LNCAP (cell line): ENCODE measurements around the gene PGRMC1.

ENCODE experiments used
- TF ChIP-seq, protein P1 (sequence below): fragments of 450-650 bp; IDR thresholded peaks from 2 replicates; pipeline ENCODE4 v1.5.1; 2017; ENCODE audit warnings: mild to moderate bottlenecking

The PGRMC1 gene

DNA sequence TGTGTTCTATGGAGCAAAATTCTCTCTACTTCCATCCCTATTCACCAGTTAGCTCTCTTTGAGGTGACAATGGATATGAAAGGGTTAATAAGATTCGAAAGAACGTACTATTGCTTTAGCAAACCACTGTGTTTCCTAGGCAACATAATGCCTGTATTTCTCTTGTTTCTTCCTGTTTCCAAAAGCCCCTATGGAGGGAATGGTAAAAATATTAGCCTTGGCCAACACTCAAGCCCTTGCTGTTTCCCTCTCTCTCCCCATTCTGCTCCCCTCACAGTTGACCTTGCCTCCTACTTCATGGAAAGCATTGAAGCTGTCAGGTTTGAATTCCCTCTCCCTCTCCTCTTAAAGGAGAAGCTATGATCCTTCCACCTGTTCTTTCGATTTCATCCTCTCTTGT lies 9.6 kb upstream of the PGRMC1 start:
- TF ChIP-seq, protein P1, sequence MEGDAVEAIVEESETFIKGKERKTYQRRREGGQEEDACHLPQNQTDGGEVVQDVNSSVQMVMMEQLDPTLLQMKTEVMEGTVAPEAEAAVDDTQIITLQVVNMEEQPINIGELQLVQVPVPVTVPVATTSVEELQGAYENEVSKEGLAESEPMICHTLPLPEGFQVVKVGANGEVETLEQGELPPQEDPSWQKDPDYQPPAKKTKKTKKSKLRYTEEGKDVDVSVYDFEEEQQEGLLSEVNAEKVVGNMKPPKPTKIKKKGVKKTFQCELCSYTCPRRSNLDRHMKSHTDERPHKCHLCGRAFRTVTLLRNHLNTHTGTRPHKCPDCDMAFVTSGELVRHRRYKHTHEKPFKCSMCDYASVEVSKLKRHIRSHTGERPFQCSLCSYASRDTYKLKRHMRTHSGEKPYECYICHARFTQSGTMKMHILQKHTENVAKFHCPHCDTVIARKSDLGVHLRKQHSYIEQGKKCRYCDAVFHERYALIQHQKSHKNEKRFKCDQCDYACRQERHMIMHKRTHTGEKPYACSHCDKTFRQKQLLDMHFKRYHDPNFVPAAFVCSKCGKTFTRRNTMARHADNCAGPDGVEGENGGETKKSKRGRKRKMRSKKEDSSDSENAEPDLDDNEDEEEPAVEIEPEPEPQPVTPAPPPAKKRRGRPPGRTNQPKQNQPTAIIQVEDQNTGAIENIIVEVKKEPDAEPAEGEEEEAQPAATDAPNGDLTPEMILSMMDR: no peak

DNA sequence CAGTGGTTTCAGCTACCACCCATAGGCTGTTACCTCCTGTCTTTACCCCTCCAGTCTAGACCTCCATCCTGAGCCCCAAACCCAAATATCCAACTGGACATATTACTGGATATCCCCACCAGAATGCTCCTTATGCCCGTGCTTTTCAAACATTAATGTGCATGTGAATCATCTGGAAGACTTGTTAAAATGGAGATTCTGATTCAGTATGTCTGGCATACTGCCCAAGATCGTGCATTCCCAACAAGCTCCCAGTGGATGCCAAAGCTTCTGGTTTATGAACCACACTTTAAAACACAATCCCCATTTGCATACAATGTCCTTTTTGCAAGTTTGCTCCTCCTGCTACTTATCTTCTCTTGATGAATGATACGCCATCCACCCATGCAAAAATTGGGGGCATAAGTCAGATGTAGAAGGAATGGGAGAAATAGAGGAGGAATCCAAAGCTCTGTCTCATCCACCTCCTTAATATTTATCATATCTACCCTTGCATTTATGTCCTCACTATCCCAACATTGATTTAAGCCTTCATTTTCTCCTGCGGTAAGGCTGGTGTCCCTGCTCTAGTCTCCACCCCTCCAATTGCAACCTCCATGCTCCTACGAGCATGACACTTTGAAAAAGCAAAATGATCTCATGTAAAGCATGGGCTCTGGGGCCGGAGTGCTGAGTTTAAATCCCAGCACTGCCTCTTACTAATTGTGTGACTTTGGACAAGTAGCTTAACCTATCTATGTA lies 7.4 kb upstream of the PGRMC1 start:
- TF ChIP-seq, protein P1: no peak

DNA sequence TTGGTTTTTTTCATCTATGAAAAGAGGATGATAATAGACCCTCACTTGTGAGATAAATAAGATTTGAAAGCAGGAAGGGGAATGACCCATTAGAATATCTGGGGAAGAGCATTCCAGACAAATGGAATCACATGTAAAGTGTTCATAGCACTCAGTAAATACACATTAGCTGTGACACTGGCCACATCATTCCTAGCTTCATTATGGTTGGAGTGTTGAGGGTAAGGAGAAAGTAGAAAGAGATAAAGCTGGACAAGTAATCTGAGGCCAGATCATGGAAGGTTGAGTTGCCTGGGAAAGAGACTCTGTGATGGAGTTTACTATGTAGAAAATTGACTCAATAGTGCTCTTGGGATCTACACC lies 6.9 kb upstream of the PGRMC1 start:
- TF ChIP-seq, protein P1: no peak

DNA sequence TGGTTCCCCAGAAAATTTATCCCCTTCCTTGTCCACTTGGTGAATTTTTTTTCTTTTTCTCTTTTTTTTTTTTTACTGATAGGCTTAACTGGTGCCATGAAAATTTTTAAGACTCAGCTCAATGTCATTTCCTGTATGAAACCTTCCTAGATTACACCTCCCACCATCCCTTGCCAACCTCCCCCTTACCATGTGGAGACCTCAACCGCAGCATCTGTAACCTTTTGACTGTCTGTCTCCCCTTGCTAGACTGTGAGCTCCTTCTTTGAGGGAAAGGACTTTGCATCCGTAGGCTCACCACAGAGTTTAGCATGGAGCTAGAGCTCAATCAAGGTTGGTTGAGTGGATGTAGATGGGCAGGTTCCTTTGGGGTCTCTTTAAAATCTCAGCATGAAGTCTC lies 5.2 kb upstream of the PGRMC1 start:
- TF ChIP-seq, protein P1: no peak

DNA sequence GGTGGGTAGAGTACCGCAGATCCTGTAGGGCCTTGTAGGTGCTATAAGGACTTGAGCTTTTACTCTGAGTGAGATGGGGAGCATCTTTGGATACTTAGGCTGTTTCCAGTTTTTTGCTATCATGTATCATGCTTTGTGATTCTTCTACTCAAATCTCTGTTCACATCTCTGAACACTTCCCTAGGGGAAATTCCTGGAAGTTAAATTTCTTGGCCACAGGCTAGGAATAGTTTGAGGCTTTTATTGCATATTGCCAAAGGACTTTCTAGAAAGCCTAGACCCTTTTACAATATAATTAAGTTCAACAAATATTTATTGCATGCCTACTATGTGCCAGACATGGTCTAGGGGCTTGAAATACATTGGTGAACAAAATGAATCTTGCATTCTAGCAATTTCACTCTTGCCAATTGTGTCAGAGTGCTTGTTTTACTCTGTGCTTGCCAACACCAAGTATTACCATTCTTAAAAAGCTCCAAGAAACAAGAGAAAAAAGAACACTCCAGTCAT lies 4.1 kb upstream of the PGRMC1 start:
- TF ChIP-seq, protein P1: no peak

DNA sequence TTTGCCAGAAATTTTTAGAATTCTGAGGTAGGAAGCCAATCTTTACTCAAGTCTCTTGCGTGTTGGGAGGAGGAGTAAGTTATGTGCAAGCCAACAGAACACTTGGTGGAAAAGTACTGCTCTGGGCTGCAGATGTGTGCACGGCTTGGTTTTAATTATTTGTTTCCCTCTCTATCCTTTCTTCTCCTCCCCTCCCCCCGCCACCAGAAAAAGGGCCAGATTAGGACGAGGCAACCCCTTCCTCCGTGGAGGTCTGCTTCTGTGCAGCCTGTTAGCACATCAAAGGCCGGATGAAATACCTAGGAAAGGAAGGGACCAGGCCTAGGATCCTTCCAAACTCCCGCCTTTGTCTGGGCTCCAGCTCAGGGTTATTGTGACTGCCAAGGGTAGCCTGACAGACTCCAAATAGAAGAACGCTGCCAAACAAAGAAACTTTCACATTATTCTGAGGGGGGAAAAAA lies 1.0 kb upstream of the PGRMC1 start:
- TF ChIP-seq, protein P1: no peak

DNA sequence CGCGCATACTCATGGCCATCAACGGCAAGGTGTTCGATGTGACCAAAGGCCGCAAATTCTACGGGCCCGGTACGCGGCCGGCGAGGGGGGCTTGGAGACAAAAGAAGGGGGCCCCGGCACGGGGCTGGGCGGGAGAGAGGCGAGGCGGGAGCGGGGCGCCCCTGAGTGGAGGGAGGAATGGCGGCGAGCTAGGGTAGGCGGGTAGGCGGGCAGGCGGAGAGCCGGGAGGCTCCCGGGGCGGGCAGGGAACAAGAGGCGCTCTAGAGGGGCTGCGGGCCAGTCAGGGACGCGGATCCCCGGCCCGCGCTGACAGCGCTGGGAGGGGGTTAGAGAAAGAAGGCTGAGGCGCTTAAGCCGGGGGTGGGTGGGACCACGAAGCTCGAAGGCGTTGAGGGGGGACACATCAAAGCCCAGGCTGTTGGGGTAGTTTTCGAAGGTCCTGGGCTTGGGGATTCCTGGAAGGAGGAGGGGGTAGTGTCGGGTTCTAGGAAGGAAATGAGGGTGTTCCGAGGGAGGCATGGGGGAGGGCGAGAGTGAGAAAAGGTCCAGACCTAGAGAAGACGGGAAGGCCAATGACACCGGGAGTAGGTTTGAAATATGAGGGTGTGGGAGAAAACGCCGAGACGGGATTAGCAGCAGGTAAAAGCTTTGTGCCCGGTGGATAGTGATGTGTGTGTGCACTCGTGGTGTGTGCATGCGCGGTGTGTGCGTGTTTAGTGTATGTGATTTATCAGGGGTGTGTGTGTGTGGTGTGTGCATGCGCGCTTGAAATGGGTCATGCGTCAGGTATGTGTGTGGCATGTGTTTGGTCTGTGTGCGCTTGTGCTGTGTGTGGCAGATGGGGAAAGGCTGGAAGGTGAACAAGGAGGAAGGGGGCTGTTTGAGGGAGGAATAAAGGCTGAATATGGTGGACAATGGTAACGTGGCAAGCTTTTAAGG lies 807 bp downstream of the PGRMC1 start:
- TF ChIP-seq, protein P1: no peak
